Measurements from ENCODE around the gene TMEM140. TPM values are rescaled to one million over a fixed set of nuclear protein-coding genes. Genes with fewer than 3 reads are reported as not detected.

TMEM140 gene
- total and polyA plus RNA-seq, 9 of the 15 experiments (the other 6 are each of a cell fraction or from before 2014, with no cell fraction given): 0.03 to 0.82 (median 0.23) TPM

GRCh38 chr7:135200821-135201331, 53.0 kb downstream of the TMEM140 start:
- no peak overlapping the region for H3K27ac ChIP-seq (ENCODE audit: extremely low read depth, low read depth, low read length)
- ChIA-PET CTCF (ENCODE audit: low intra/inter-chr PET ratio) (no interaction called here), POLR2A (interaction anchor here (0.9 kb wide), 1 partner anchor 9 kb away, joined by 3 read pairs; no protein-coding TSS in a partner anchor)
- H3K9me3 ChIP-seq (replicated peaks; ENCODE audit: control insufficient read depth, insufficient read depth, low read depth, low read length): no peaks in the 10 kb centered on the region
- no peaks in the 10 kb centered on the region for H3K9me1 ChIP-seq (ENCODE audit: control insufficient read depth, insufficient read depth, low read length)
- peaks cover 40% of the 10 kb centered on the region; the same call in 2 of the 3 replicates for H3K36me3 ChIP-seq (ENCODE audit: control insufficient read depth, insufficient read depth, low read length)
- no peaks in the 10 kb centered on the region for H3K4me1 ChIP-seq (replicated peaks in 1 of 2; ENCODE audit: control insufficient read depth in 2 of 2, insufficient read depth in 2 of 2, low read length in 2 of 2)
- no peak overlapping the region for H3K4me2 ChIP-seq (ENCODE audit: insufficient read depth, low read length)
- H3K9ac ChIP-seq (ENCODE audit: insufficient read depth in 1 of 2, low read depth in 2 of 2, low read length in 2 of 2): no peak overlapping the region
- ATAC-seq (no peak), FAIRE-seq (no peak), DNase-seq (ENCODE audit: extremely low read depth in 1 of 4, low spot score in 3 of 4) (no peak)
- WGBS (ENCODE audit: insufficient coverage, low coverage, missing lambda C conversion rate): 54% methylated on average over 3 of the region's 3 CpGs
- H3K79me2 ChIP-seq (ENCODE audit: control insufficient read depth, insufficient read depth, low read length): no peaks in the 10 kb centered on the region
- no peak overlapping the region for H2AFZ ChIP-seq (ENCODE audit: low read depth, low read length)
- no peak for TF ChIP-seq ZNF311 (CRISPR knock-in tag; IDR thresholded peaks at IDR 0.05)
- no peak for TF ChIP-seq GTF2A2 (tag; IDR thresholded peaks at IDR 0.05)
- TF ChIP-seq ZNF347 (CRISPR knock-in tag; IDR thresholded peaks at IDR 0.05; ENCODE audit: low read depth): no peak
- no peak for TF ChIP-seq CAMTA2 (CRISPR knock-in tag; conservative IDR thresholded peaks at IDR 0.05)
- TF ChIP-seq SLC30A9 (CRISPR knock-in tag; IDR thresholded peaks at IDR 0.05): no peak
- no peak for TF ChIP-seq PHB2 (IDR thresholded peaks at IDR 0.05; ENCODE audit: low read depth)
- no peak for TF ChIP-seq ZHX1 (conservative IDR thresholded peaks at IDR 0.05; ENCODE audit: low read length)
- no peak for TF ChIP-seq PREB (CRISPR knock-in tag; IDR thresholded peaks at IDR 0.05)
- TF ChIP-seq ZNF384 (IDR thresholded peaks at IDR 0.05; ENCODE audit: low read depth, low read length): no peak
- no peak for TF ChIP-seq NFIC (IDR thresholded peaks at IDR 0.05)
- TF ChIP-seq CXXC5 (CRISPR knock-in tag; IDR thresholded peaks at IDR 0.05): no peak
- no peak for TF ChIP-seq CHAMP1 (IDR thresholded peaks at IDR 0.05)
- TF ChIP-seq DACH1 (IDR thresholded peaks at IDR 0.05; ENCODE audit: partially characterized antibody): no peak
- TF ChIP-seq JUNB (CRISPR knock-in tag; conservative IDR thresholded peaks at IDR 0.05): no peak
- H3K4me3 ChIP-seq: no peak overlapping the region
- no peaks in the 10 kb centered on the region for H3K27me3 ChIP-seq (ENCODE audit: control insufficient read depth in 2 of 2, insufficient read depth in 2 of 2, low read length in 2 of 2)
- in situ Hi-C loops (cut with MboI): no loop called here
- H4K20me1 ChIP-seq (replicated peaks; ENCODE audit: control insufficient read depth, insufficient read depth, low read length): no peaks in the 10 kb centered on the region
- intact Hi-C loops (cut with micrococcal nuclease): no loop called here
- no TSS peak for BruUV-seq (replicated peaks)

Measured in K562 (cell line).